Fibroblast of lung (primary cell): ENCODE data around the gene POMC. TPM values are rescaled to one million over a fixed set of nuclear protein-coding genes. Genes with fewer than 3 reads are reported as not detected.

Experiments
- DNase-seq, 2 donors: peaks; one replicate each; pipeline versions ENCODE4 v3.0.0 to v3.0.0-alpha.2; 2010; ENCODE audit warnings: low read depth in 2 of 2
- H2AFZ ChIP-seq: 2 replicates; pipeline ENCODE4 v1.5.1; 2012; ENCODE audit warnings: low read length, control low read depth, inconsistent platforms
- H3K27ac ChIP-seq: 2 replicates; pipeline ENCODE4 v1.5.1; 2011; ENCODE audit warnings: low read length, control low read depth; ENCODE audit not compliant: insufficient read depth
- H3K27me3 ChIP-seq: 2 replicates; pipeline ENCODE4 v1.5.1; 2011; ENCODE audit warnings: mild to moderate bottlenecking, low read length; ENCODE audit not compliant: control insufficient read depth, insufficient read depth
- H3K36me3 ChIP-seq: 2 replicates; pipeline ENCODE4 v1.5.1; 2011; ENCODE audit warnings: low read length; ENCODE audit not compliant: control insufficient read depth, insufficient read depth
- H3K4me1 ChIP-seq: 2 replicates; pipeline ENCODE4 v1.5.1; 2011; ENCODE audit warnings: low read length; ENCODE audit not compliant: control insufficient read depth, insufficient read depth; ENCODE audit errors: extremely low read depth
- H3K4me2 ChIP-seq: 2 replicates; pipeline ENCODE4 v1.5.1; 2011; ENCODE audit warnings: low read length, control low read depth; ENCODE audit not compliant: insufficient read depth; ENCODE audit errors: extremely low read depth
- H3K4me3 ChIP-seq, 4 experiments: fragments of 200-600 bp in 1 of 4; sonication (generic) in 1 of 4; replicated peaks in 1 of 4; 2 replicates each; pipeline ENCODE4 v1.5.1; 2011 to 2016; ENCODE audit warnings: low read length in 4 of 4, low read depth in 3 of 4, mild to moderate bottlenecking in 3 of 4, control low read depth in 2 of 4, inconsistent platforms in 1 of 4, mixed read lengths in 1 of 4; ENCODE audit not compliant: insufficient read depth in 1 of 4; ENCODE audit errors: control extremely low read depth in 1 of 4
- H3K79me2 ChIP-seq: 2 replicates; pipeline ENCODE4 v1.5.1; 2012; ENCODE audit warnings: mild to moderate bottlenecking, low read length, inconsistent platforms; ENCODE audit not compliant: control insufficient read depth, insufficient read depth
- H3K9ac ChIP-seq: 2 replicates; pipeline ENCODE4 v1.5.1; 2011; ENCODE audit warnings: mild to moderate bottlenecking, low read length, control low read depth; ENCODE audit not compliant: insufficient read depth
- H3K9me3 ChIP-seq: 2 replicates; pipeline ENCODE4 v1.5.1; 2012; ENCODE audit warnings: low read depth, low read length; ENCODE audit not compliant: control insufficient read depth, insufficient read depth
- H4K20me1 ChIP-seq: 2 replicates; pipeline ENCODE4 v1.5.1; 2011; ENCODE audit warnings: low read length; ENCODE audit not compliant: control insufficient read depth, insufficient read depth; ENCODE audit errors: extremely low read depth
- CTCF ChIP-seq, 2 donors: IDR thresholded peaks in 1 of 2; conservative IDR thresholded peaks in 1 of 2; 1 replicate in 1 of 2; 2 replicates in 1 of 2; pipeline ENCODE4 v1.5.1; 2011 to 2012; ENCODE audit warnings: low read length in 2 of 2, control low read depth in 1 of 2, inconsistent platforms in 1 of 2, low read depth in 1 of 2, mild to moderate bottlenecking in 1 of 2
- EZH2 ChIP-seq: IDR thresholded peaks from 2 replicates; pipeline ENCODE4 v1.5.1; 2012; ENCODE audit warnings: low read length, control low read depth, mild to moderate bottlenecking; ENCODE audit errors: missing control alignments
- polyA plus RNA-seq, 2 donors: library from polyadenylated mRNA; depleted of rRNA in 1 of 2; stranded (reverse) in 1 of 2; unstranded in 1 of 2; fragments of >200 nt; gene quantifications; 2 replicates each; pipeline ENCODE4 v1.2.1, GENCODE V29; 2011 to 2012; ENCODE audit warnings: missing spikeins in 1 of 2
- total RNA-seq: library from RNA; depleted of rRNA; stranded (reverse); fragments of >200 nt; gene quantifications from 2 replicates; pipeline ENCODE4 v1.2.1, GENCODE V29; 2014

POMC gene
- total and polyA plus RNA-seq, 2 donors (not counting 1 experiment from before 2014, with no cell fraction given): 0.66 TPM; not detected in 1

GRCh38 chr2:25122367-25122766 lies 46.0 kb downstream of the POMC start:
- Histone ChIP-seq H4K20me1 (no peaks in the 10 kb centered on the region), H3K36me3 (no peaks in the 10 kb centered on the region), H3K9me3 (no peaks in the 10 kb centered on the region), H3K27me3 (no peaks in the 10 kb centered on the region), H3K4me3 (no peak overlapping the region), H3K9ac (no peak overlapping the region), H3K4me1 (no peaks in the 10 kb centered on the region), H3K79me2 (no peaks in the 10 kb centered on the region), H3K4me2 (no peak overlapping the region), H3K27ac (no peak overlapping the region), H2AFZ (no peak overlapping the region)
- no peak for TF ChIP-seq EZH2
- no peak for TF ChIP-seq CTCF (conservative IDR thresholded peaks at IDR 0.05 in 1 of 2, IDR thresholded peaks at IDR 0.05 in 1 of 2; ENCODE audit: low read depth in 1 of 2, low read length in 2 of 2)
- DNase-seq: no peak

- Histone ChIP-seq H4K20me1 (no peaks in the 10 kb centered on the region), H3K27ac (no peak overlapping the region), H3K27me3 (no peaks in the 10 kb centered on the region), H3K36me3 (no peaks in the 10 kb centered on the region), H3K4me2 (no peak overlapping the region), H3K9me3 (no peaks in the 10 kb centered on the region), H3K4me1 (no peaks in the 10 kb centered on the region), H3K4me3 (no peak overlapping the region), H3K9ac (no peak overlapping the region), H2AFZ (no peak overlapping the region), H3K79me2 (no peaks in the 10 kb centered on the region)
- DNase-seq: no peak
- TF ChIP-seq EZH2: no peak
- no peak for TF ChIP-seq CTCF (conservative IDR thresholded peaks at IDR 0.05 in 1 of 2, IDR thresholded peaks at IDR 0.05 in 1 of 2; ENCODE audit: low read depth in 1 of 2, low read length in 2 of 2)
Measured at GRCh38 chr2:25119263-25119662, 49.1 kb downstream of the POMC start.

DNA sequence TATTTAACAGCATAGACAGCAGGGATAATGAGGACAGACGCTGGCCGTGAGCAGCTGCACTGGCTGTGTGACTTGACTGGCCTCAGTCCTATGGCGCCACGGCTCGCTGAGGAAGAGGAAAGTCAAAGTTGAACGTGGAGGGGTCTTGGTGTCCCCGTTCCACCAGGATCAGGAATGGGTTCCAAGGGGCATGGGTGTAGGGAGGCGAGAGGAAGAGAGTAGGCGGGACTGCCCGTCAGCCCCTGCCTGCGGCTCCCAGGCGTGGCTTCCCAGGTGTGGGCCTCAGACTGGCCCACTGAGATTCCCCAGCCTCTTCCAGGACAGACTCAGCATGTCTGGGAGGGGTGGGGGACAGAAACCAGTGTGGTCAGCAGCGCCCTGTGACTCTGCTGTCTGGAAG lies 51.4 kb downstream of the POMC start:
- no peaks in the 10 kb centered on the region for H3K79me2 ChIP-seq
- H2AFZ ChIP-seq: no peak overlapping the region
- no peak overlapping the region for H3K4me3 ChIP-seq
- H3K36me3 ChIP-seq: no peaks in the 10 kb centered on the region
- H3K27me3 ChIP-seq: no peaks in the 10 kb centered on the region
- H4K20me1 ChIP-seq: no peaks in the 10 kb centered on the region
- H3K9ac ChIP-seq: no peak overlapping the region
- TF ChIP-seq EZH2: no peak
- TF ChIP-seq CTCF (conservative IDR thresholded peaks at IDR 0.05 in 1 of 2, IDR thresholded peaks at IDR 0.05 in 1 of 2; ENCODE audit: low read depth in 1 of 2, low read length in 2 of 2): no peak
- DNase-seq: no peak
- no peaks in the 10 kb centered on the region for H3K4me1 ChIP-seq
- H3K9me3 ChIP-seq: no peaks in the 10 kb centered on the region
- no peak overlapping the region for H3K27ac ChIP-seq
- H3K4me2 ChIP-seq: no peak overlapping the region
